ENCODE data around the gene TBX5. TPM values are rescaled to one million over a fixed set of nuclear protein-coding genes. Genes with fewer than 3 reads are reported as not detected.

TBX5 gene
- total and polyA plus RNA-seq, 9 donors = 0.04 to 0.23 (median 0.17) TPM; not detected in 5

GRCh38 chr12:114384739-114385138, 21.2 kb downstream of the TBX5 start:
- TF ChIP-seq EP300 (IDR thresholded peaks at IDR 0.05) = no peak
- TF ChIP-seq CTCF (IDR thresholded peaks at IDR 0.05) = no peak
- TF ChIP-seq POLR2A (IDR thresholded peaks at IDR 0.05) = no peak

GRCh38 chr12:114381177-114381576, 24.8 kb downstream of the TBX5 start:
- no peaks in the 10 kb centered on the region for H3K27me3 ChIP-seq
- H3K27ac ChIP-seq = no peak overlapping the region
- H3K9me3 ChIP-seq = no peaks in the 10 kb centered on the region
- TF ChIP-seq POLR2A (IDR thresholded peaks at IDR 0.05) = no peak
- TF ChIP-seq CTCF (IDR thresholded peaks at IDR 0.05) = no peak
- TF ChIP-seq EP300 (IDR thresholded peaks at IDR 0.05) = no peak
- 40 to 48% (median 44%) methylated on average over 2 of the region's 2 CpGs for WGBS, 3 donors
- no peaks in the 10 kb centered on the region for H3K36me3 ChIP-seq
- H3K4me3 ChIP-seq = no peak overlapping the region
- H3K4me1 ChIP-seq (ENCODE audit: insufficient read depth) = no peaks in the 10 kb centered on the region
- DNase-seq = no peak
- intact Hi-C loops (cut with DNase I) = no loop called here

More at GRCh38 chr12:114384739-114385138, 21.2 kb downstream of the TBX5 start:
- no peaks in the 10 kb centered on the region for H3K27me3 ChIP-seq
- no peak for DNase-seq
- no peak overlapping the region for H3K4me3 ChIP-seq
- intact Hi-C loops (cut with DNase I) = no loop called here
- WGBS, 3 donors = 59 to 66% (median 66%) methylated on average over 4 of the region's 4 CpGs
- H3K4me1 ChIP-seq (ENCODE audit: insufficient read depth) = no peaks in the 10 kb centered on the region
- H3K36me3 ChIP-seq = no peaks in the 10 kb centered on the region
- H3K27ac ChIP-seq = no peak overlapping the region
- no peaks in the 10 kb centered on the region for H3K9me3 ChIP-seq

GRCh38 chr12:114371733-114372132, 34.2 kb downstream of the TBX5 start:
- no peak overlapping the region for H3K27ac ChIP-seq
- no peaks in the 10 kb centered on the region for H3K9me3 ChIP-seq
- no peaks in the 10 kb centered on the region for H3K36me3 ChIP-seq
- TF ChIP-seq POLR2A (IDR thresholded peaks at IDR 0.05) (no peak), CTCF (IDR thresholded peaks at IDR 0.05) (no peak), EP300 (IDR thresholded peaks at IDR 0.05) (no peak)
- WGBS, 3 donors = 60 to 70% (median 62%) methylated on average over 7 of the region's 7 CpGs
- intact Hi-C loops (cut with DNase I) = no loop called here
- DNase-seq = no peak
- no peaks in the 10 kb centered on the region for H3K4me1 ChIP-seq (ENCODE audit: insufficient read depth)
- no peak overlapping the region for H3K4me3 ChIP-seq
- no peaks in the 10 kb centered on the region for H3K27me3 ChIP-seq

- H3K4me1 ChIP-seq (ENCODE audit: insufficient read depth) = no peaks in the 10 kb centered on the region
- 51 to 66% (median 56%) methylated on average over 13 of the region's 13 CpGs for WGBS, 3 donors
- no peak for TF ChIP-seq CTCF (IDR thresholded peaks at IDR 0.05)
- TF ChIP-seq EP300 (IDR thresholded peaks at IDR 0.05) = no peak
- TF ChIP-seq POLR2A (IDR thresholded peaks at IDR 0.05) = no peak
- no peaks in the 10 kb centered on the region for H3K36me3 ChIP-seq
- H3K4me3 ChIP-seq = no peak overlapping the region
- no peak for DNase-seq
- H3K9me3 ChIP-seq = no peaks in the 10 kb centered on the region
- intact Hi-C loops (cut with DNase I) = no loop called here
- no peak overlapping the region for H3K27ac ChIP-seq
- no peaks in the 10 kb centered on the region for H3K27me3 ChIP-seq
Measured at GRCh38 chr12:114371250-114371649, 34.7 kb downstream of the TBX5 start.
